K562 (cell line): ENCODE data around the gene HES6.

Source experiments
- CTCF ChIP-seq, 3 experiments: IDR thresholded peaks in 2 of 3; conservative IDR thresholded peaks in 1 of 3; 2 replicates each; pipeline ENCODE4 v1.5.1; 2011 to 2012; ENCODE audit warnings: low read length in 3 of 3, mild to moderate bottlenecking in 3 of 3, control low read depth in 2 of 3, improper control_type of control experiment in 1 of 3, inconsistent platforms in 1 of 3, low read depth in 1 of 3, mixed read lengths in 1 of 3, moderate library complexity in 1 of 3; ENCODE audit not compliant: insufficient read depth in 2 of 3
- HMG20B ChIP-seq: fragments of 250-450 bp; sonication (Bioruptor Pico); IDR thresholded peaks from 2 replicates; pipeline ENCODE4 v1.5.0; 2021; ENCODE audit warnings: mild to moderate bottlenecking
- MBD2 ChIP-seq: sonication (generic); IDR thresholded peaks from 2 replicates; pipeline ENCODE4 v1.6.1; 2016; ENCODE audit warnings: low read depth, borderline replicate concordance
- MCM7 ChIP-seq, 2 experiments: fragments of 450-650 bp; IDR thresholded peaks; 2 replicates each; pipeline ENCODE4 v1.6.1; 2016 to 2018
- NFATC3 ChIP-seq: fragments of 450-650 bp; IDR thresholded peaks from 2 replicates; pipeline ENCODE4 v1.6.1; 2017; ENCODE audit warnings: mild to moderate bottlenecking
- NR1H2 ChIP-seq: sonication (generic); formaldehyde crosslinking; IDR thresholded peaks from 2 replicates; pipeline ENCODE4 v1.4.0; 2020; ENCODE audit warnings: mild to moderate bottlenecking, missing genetic modification reagents
- NR2C1 ChIP-seq, 2 experiments: fragments of 450-650 bp; IDR thresholded peaks; 2 replicates each; pipeline ENCODE4 v1.6.1; 2017; ENCODE audit warnings: mild to moderate bottlenecking in 2 of 2, antibody characterized with exemption in 1 of 2, inconsistent platforms in 1 of 2, missing compliant biosample characterization in 1 of 2, missing genetic modification characterization in 1 of 2
- ZBTB17 ChIP-seq: fragments of 450-650 bp; formaldehyde crosslinking; IDR thresholded peaks from 2 replicates; pipeline ENCODE4 v1.4.0; 2020; ENCODE audit warnings: mild to moderate bottlenecking
- ZKSCAN1 ChIP-seq: fragments of 150-350 bp; IDR thresholded peaks from 2 replicates; pipeline ENCODE4 v1.6.1; 2016; ENCODE audit warnings: low read depth, low read length
- TF ChIP-seq, protein P1 (sequence below): sonication (generic); formaldehyde crosslinking; IDR thresholded peaks from 2 replicates; pipeline ENCODE4 v1.8.1; 2022; ENCODE audit warnings: missing genetic modification reagents
- TF ChIP-seq, protein P2 (sequence below): fragments of 250-450 bp; sonication (Bioruptor Pico); IDR thresholded peaks from 2 replicates; pipeline ENCODE4 v1.5.1; 2021; ENCODE audit warnings: mild to moderate bottlenecking

DNA sequence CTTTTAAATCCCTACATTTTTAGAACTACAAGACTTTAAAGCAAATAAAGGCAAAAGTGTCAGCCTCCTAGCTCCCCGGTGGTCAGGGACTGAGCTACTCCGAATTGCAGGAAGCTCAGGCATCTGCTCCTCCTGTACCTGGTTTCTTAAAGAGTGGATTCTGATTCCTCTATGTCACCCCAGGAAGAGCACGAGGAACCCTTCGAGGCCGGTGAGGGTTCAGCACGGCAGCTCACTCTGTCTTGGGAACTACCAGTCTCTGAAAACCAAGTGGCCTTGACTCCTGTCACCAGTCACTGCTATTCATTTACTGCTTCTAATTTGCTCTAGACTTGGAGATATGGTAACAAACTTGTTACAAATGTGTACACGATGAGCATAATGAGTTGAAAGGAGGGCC is 46.3 kb upstream of the HES6 start:
- TF ChIP-seq NR2C1 (IDR thresholded peaks at IDR 0.05) (no peak), NR2C1 (tag; IDR thresholded peaks at IDR 0.05) (no peak), ZBTB17 (CRISPR knock-in tag) (no peak), CTCF (IDR thresholded peaks at IDR 0.05 in 2 of 3, conservative IDR thresholded peaks at IDR 0.05 in 1 of 3; ENCODE audit: insufficient read depth in 2 of 3, low read depth in 1 of 3, low read length in 3 of 3) (no peak), NR1H2 (CRISPR knock-in tag) (no peak), MCM7 (IDR thresholded peaks at IDR 0.05) (no peak), HMG20B (CRISPR knock-in tag) (no peak), NFATC3 (no peak), MBD2 (no peak), ZKSCAN1 (no peak)
- TF ChIP-seq, protein P1, sequence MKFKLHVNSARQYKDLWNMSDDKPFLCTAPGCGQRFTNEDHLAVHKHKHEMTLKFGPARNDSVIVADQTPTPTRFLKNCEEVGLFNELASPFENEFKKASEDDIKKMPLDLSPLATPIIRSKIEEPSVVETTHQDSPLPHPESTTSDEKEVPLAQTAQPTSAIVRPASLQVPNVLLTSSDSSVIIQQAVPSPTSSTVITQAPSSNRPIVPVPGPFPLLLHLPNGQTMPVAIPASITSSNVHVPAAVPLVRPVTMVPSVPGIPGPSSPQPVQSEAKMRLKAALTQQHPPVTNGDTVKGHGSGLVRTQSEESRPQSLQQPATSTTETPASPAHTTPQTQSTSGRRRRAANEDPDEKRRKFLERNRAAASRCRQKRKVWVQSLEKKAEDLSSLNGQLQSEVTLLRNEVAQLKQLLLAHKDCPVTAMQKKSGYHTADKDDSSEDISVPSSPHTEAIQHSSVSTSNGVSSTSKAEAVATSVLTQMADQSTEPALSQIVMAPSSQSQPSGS (CRISPR knock-in tag), result no peak
- TF ChIP-seq, protein P2, sequence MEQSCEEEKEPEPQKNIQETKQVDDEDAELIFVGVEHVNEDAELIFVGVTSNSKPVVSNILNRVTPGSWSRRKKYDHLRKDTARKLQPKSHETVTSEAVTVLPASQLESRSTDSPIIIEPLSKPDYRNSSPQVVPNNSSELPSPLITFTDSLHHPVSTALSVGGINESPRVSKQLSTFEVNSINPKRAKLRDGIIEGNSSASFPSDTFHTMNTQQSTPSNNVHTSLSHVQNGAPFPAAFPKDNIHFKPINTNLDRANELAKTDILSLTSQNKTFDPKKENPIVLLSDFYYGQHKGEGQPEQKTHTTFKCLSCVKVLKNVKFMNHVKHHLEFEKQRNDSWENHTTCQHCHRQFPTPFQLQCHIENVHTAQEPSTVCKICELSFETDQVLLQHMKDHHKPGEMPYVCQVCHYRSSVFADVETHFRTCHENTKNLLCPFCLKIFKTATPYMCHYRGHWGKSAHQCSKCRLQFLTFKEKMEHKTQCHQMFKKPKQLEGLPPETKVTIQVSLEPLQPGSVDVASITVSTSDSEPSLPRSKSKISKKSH (CRISPR knock-in tag), result no peak
